Trophoblast cell (in vitro differentiated cells and primary cell): ENCODE measurements around the gene RTKN2.

Source experiments
- DNase-seq, 2 donors: peaks; one replicate each; pipeline ENCODE4 v3.0.0-alpha.2; 2016
- H2AFZ ChIP-seq: 2 replicates; pipeline ENCODE4 v1.6.1; 2013; ENCODE audit warnings: low read length, moderate library complexity, mild to moderate bottlenecking; ENCODE audit not compliant: insufficient read depth, poor library complexity
- H2AK5ac ChIP-seq: 2 replicates; pipeline ENCODE4 v1.6.1; 2013; ENCODE audit warnings: mild to moderate bottlenecking, low read length
- H2BK120ac ChIP-seq: 2 replicates; pipeline ENCODE4 v1.6.1; 2013; ENCODE audit warnings: low read length, mild to moderate bottlenecking, moderate library complexity; ENCODE audit not compliant: insufficient read depth, poor library complexity
- H2BK12ac ChIP-seq: 2 replicates; pipeline ENCODE4 v1.6.1; 2013; ENCODE audit warnings: mild to moderate bottlenecking, low read length, moderate library complexity
- H2BK5ac ChIP-seq: 2 replicates; pipeline ENCODE4 v1.6.1; 2013; ENCODE audit warnings: low read length, low read depth, moderate library complexity, mild to moderate bottlenecking; ENCODE audit not compliant: poor library complexity
- H3K14ac ChIP-seq: 2 replicates; pipeline ENCODE4 v1.6.1; 2013; ENCODE audit warnings: mild to moderate bottlenecking, low read length
- H3K18ac ChIP-seq: 2 replicates; pipeline ENCODE4 v1.6.1; 2013; ENCODE audit warnings: mild to moderate bottlenecking, low read length
- H3K23ac ChIP-seq: 2 replicates; pipeline ENCODE4 v1.6.1; 2013; ENCODE audit warnings: low read length
- H3K27ac ChIP-seq: 2 replicates; pipeline ENCODE4 v1.5.1; 2013; ENCODE audit warnings: low read depth, mild to moderate bottlenecking, inconsistent platforms, low read length, moderate library complexity
- H3K27me3 ChIP-seq: 2 replicates; pipeline ENCODE4 v1.6.1; 2013; ENCODE audit warnings: inconsistent platforms, mild to moderate bottlenecking, low read length, moderate library complexity; ENCODE audit not compliant: insufficient read depth
- H3K36me3 ChIP-seq, 2 experiments: 1 replicate in 1 of 2; 2 replicates in 1 of 2; pipeline ENCODE4 v1.6.1; 2013; ENCODE audit warnings: low read length in 2 of 2, mild to moderate bottlenecking in 2 of 2, moderate library complexity in 1 of 2; ENCODE audit not compliant: insufficient read depth in 2 of 2, control insufficient read depth in 1 of 2
- H3K4ac ChIP-seq: 2 replicates; pipeline ENCODE4 v1.6.1; 2013; ENCODE audit warnings: low read depth, mild to moderate bottlenecking, low read length, moderate library complexity
- H3K4me1 ChIP-seq, 2 experiments: 1 replicate in 1 of 2; 2 replicates in 1 of 2; pipeline ENCODE4 v1.6.1; 2013; ENCODE audit warnings: low read length in 2 of 2, mild to moderate bottlenecking in 2 of 2, moderate library complexity in 1 of 2; ENCODE audit not compliant: insufficient read depth in 2 of 2, control insufficient read depth in 1 of 2
- H3K4me2 ChIP-seq: 2 replicates; pipeline ENCODE4 v1.6.1; 2013; ENCODE audit warnings: inconsistent platforms, mild to moderate bottlenecking, low read length, moderate library complexity
- H3K4me3 ChIP-seq: 2 replicates; pipeline ENCODE4 v1.5.1; 2013; ENCODE audit warnings: mild to moderate bottlenecking, low read depth, low read length, inconsistent platforms
- H3K79me1 ChIP-seq: one replicate; pipeline ENCODE4 v1.6.1; 2013; ENCODE audit warnings: low read length
- H3K79me2 ChIP-seq: 2 replicates; pipeline ENCODE4 v1.6.1; 2013; ENCODE audit warnings: low read length, mild to moderate bottlenecking; ENCODE audit not compliant: control insufficient read depth, insufficient read depth, poor library complexity
- H3K9ac ChIP-seq: 2 replicates; pipeline ENCODE4 v1.6.1; 2013; ENCODE audit warnings: mild to moderate bottlenecking, low read length
- H3K9me3 ChIP-seq: 2 replicates; pipeline ENCODE4 v1.6.1; 2013; ENCODE audit warnings: low read depth, mild to moderate bottlenecking, control low read depth, inconsistent platforms, low read length; ENCODE audit not compliant: insufficient read depth
- H4K12ac ChIP-seq: 2 replicates; pipeline ENCODE4 v1.6.1; 2013; ENCODE audit warnings: low read depth, mild to moderate bottlenecking, low read length, moderate library complexity
- H4K8ac ChIP-seq: 2 replicates; pipeline ENCODE4 v1.6.1; 2013; ENCODE audit warnings: low read depth, mild to moderate bottlenecking, low read length, moderate library complexity
- H4K91ac ChIP-seq: one replicate; pipeline ENCODE4 v1.6.1; 2013; ENCODE audit warnings: low read depth, mild to moderate bottlenecking, low read length, moderate library complexity
- WGBS: extraction: QIAGEN DNeasy Blood & Tissue Kit; methylation state at CpG from one replicate; pipeline ENCODE4 v1.1.7; 2013; ENCODE audit warnings: missing lambda C conversion rate; ENCODE audit not compliant: insufficient read length, insufficient coverage; ENCODE audit errors: extremely low coverage; 5-methylcytosine and 5-hydroxymethylcytosine counted together

Gene RTKN2

GRCh38 chr10:62248465-62248864, 20.2 kb downstream of the RTKN2 start:
- H2AK5ac ChIP-seq: no peak overlapping the region
- no peaks in the 10 kb centered on the region for H3K9me3 ChIP-seq
- H3K4me3 ChIP-seq: no peak overlapping the region
- H2AFZ ChIP-seq: no peak overlapping the region
- no peak overlapping the region for H3K4ac ChIP-seq
- no peaks in the 10 kb centered on the region for H3K27me3 ChIP-seq
- no peak overlapping the region for H4K8ac ChIP-seq
- no peak overlapping the region for H2BK12ac ChIP-seq
- H3K18ac ChIP-seq: no peak overlapping the region
- no peak overlapping the region for H4K12ac ChIP-seq
- H3K9ac ChIP-seq: no peak overlapping the region
- DNase-seq: no peak
- no peaks in the 10 kb centered on the region for H3K79me2 ChIP-seq
- WGBS: no CpG with 5 or more reads among the region's 1 CpG
- peaks cover 0 to 3% of the 10 kb centered on the region in 2 experiments for H3K4me1 ChIP-seq
- no peak overlapping the region for H3K23ac ChIP-seq
- no peaks in the 10 kb centered on the region for H3K79me1 ChIP-seq
- no peak overlapping the region for H3K14ac ChIP-seq
- no peak overlapping the region for H3K27ac ChIP-seq
- H4K91ac ChIP-seq: no peak overlapping the region
- H2BK5ac ChIP-seq: no peak overlapping the region
- H3K36me3 ChIP-seq: no peaks in the 10 kb centered on the region
- no peak overlapping the region for H3K4me2 ChIP-seq
- H2BK120ac ChIP-seq: no peak overlapping the region

- Histone ChIP-seq H3K14ac (no peak overlapping the region), H3K4me1 (peaks cover 0 to 3% of the 10 kb centered on the region in 2 experiments), H3K4me3 (no peak overlapping the region), H3K23ac (no peak overlapping the region), H3K9me3 (no peaks in the 10 kb centered on the region), H4K12ac (no peak overlapping the region), H3K18ac (no peak overlapping the region), H3K9ac (no peak overlapping the region), H4K8ac (no peak overlapping the region), H2AFZ (no peak overlapping the region), H3K27me3 (no peaks in the 10 kb centered on the region), H2AK5ac (no peak overlapping the region), H2BK120ac (no peak overlapping the region), H3K79me2 (no peaks in the 10 kb centered on the region), H3K4me2 (no peak overlapping the region), H3K79me1 (no peaks in the 10 kb centered on the region), H3K36me3 (no peaks in the 10 kb centered on the region), H2BK12ac (no peak overlapping the region), H3K4ac (no peak overlapping the region), H3K27ac (no peak overlapping the region), H2BK5ac (no peak overlapping the region), H4K91ac (no peak overlapping the region)
- peak; percentile 67 to 96 for DNase-seq
- WGBS: no CpG with 5 or more reads among the region's 5 CpGs
Measured at GRCh38 chr10:62244785-62245467, 23.7 kb downstream of the RTKN2 start.

GRCh38 chr10:62244088-62244487, 24.6 kb downstream of the RTKN2 start:
- no peak overlapping the region for H2BK12ac ChIP-seq
- no CpG with 5 or more reads among the region's 3 CpGs for WGBS
- H3K9me3 ChIP-seq: no peaks in the 10 kb centered on the region

GRCh38 chr10:62243647-62243997, 25.0 kb downstream of the RTKN2 start:
- Histone ChIP-seq H3K9me3 (no peaks in the 10 kb centered on the region), H3K18ac (no peak overlapping the region), H3K14ac (no peak overlapping the region), H4K12ac (no peak overlapping the region), H3K36me3 (no peaks in the 10 kb centered on the region), H3K23ac (no peak overlapping the region), H3K79me1 (no peaks in the 10 kb centered on the region), H4K8ac (no peak overlapping the region), H3K79me2 (no peaks in the 10 kb centered on the region), H2AK5ac (no peak overlapping the region), H2AFZ (no peak overlapping the region), H3K4ac (no peak overlapping the region), H3K4me2 (no peak overlapping the region), H2BK120ac (no peak overlapping the region), H3K4me1 (peaks cover 0 to 3% of the 10 kb centered on the region in 2 experiments), H4K91ac (no peak overlapping the region), H2BK12ac (no peak overlapping the region), H3K27ac (peak overlapping the region; percentile 20), H3K4me3 (no peak overlapping the region), H2BK5ac (no peak overlapping the region), H3K9ac (no peak overlapping the region), H3K27me3 (no peaks in the 10 kb centered on the region)
- WGBS: no CpG with 5 or more reads among the region's 2 CpGs
- DNase-seq: no peak

More at GRCh38 chr10:62244088-62244487, 24.6 kb downstream of the RTKN2 start:
- H3K9ac ChIP-seq: no peak overlapping the region
- H3K27ac ChIP-seq: no peak overlapping the region
- H2BK120ac ChIP-seq: no peak overlapping the region
- no peak overlapping the region for H3K14ac ChIP-seq
- no peaks in the 10 kb centered on the region for H3K36me3 ChIP-seq
- H3K79me2 ChIP-seq: no peaks in the 10 kb centered on the region
- no peak overlapping the region for H3K4me2 ChIP-seq
- H2BK5ac ChIP-seq: no peak overlapping the region
- no peak overlapping the region for H4K8ac ChIP-seq
- H3K18ac ChIP-seq: no peak overlapping the region
- H3K79me1 ChIP-seq: no peaks in the 10 kb centered on the region
- H3K4ac ChIP-seq: no peak overlapping the region
- H2AFZ ChIP-seq: no peak overlapping the region
- H4K91ac ChIP-seq: no peak overlapping the region
- no peak overlapping the region for H3K23ac ChIP-seq
- no peaks in the 10 kb centered on the region for H3K27me3 ChIP-seq
- no peak for DNase-seq
- H3K4me1 ChIP-seq: peaks cover 0 to 3% of the 10 kb centered on the region in 2 experiments
- H3K4me3 ChIP-seq: no peak overlapping the region
- no peak overlapping the region for H4K12ac ChIP-seq
- no peak overlapping the region for H2AK5ac ChIP-seq
